ENCODE results near the gene ACO2. TPM values are rescaled to one million over a fixed set of nuclear protein-coding genes. Genes with fewer than 3 reads are reported as not detected.

The ACO2 gene
- polyA plus RNA-seq, 1 of the 3 experiments (the other 2 are of a cell fraction) = 47.0 TPM

- no peaks in the 10 kb centered on the region for H3K9me2 ChIP-seq
- peaks cover 83% of the 10 kb centered on the region for H3K79me2 ChIP-seq (ENCODE audit: insufficient read depth)
- H3K36me3 ChIP-seq (replicated peaks in 1 of 2; ENCODE audit: control insufficient read depth in 1 of 2, insufficient read depth in 2 of 2, low read length in 1 of 2) = peaks cover 0 to 4% of the 10 kb centered on the region in 2 experiments
- WGBS (ENCODE audit: low lambda C conversion rate) = 94% methylated on average over 2 of the region's 2 CpGs
- H3K27ac ChIP-seq (ENCODE audit: low read depth in 2 of 2, low read length in 1 of 2) = no peak overlapping the region
- H2AFZ ChIP-seq (ENCODE audit: low read depth) = no peak overlapping the region
- H3K4me2 ChIP-seq = no peak overlapping the region
- no peaks in the 10 kb centered on the region for H3F3A ChIP-seq (replicated peaks; ENCODE audit: insufficient read depth)
- H3K4me3 ChIP-seq (ENCODE audit: low read depth in 2 of 2, low read length in 1 of 2) = no peak overlapping the region
- ChIA-PET CTCF (interaction anchor here (1.1 kb wide), 1 partner anchor 68 kb away, joined by 3 read pairs; no protein-coding TSS in a partner anchor), POLR2A (no interaction called here)
- peaks cover 0 to 10% of the 10 kb centered on the region in 2 experiments; a peak in 3 of 4 replicates for H3K4me1 ChIP-seq (ENCODE audit: control insufficient read depth in 1 of 2, insufficient read depth in 2 of 2, low read depth in 1 of 2, low read length in 1 of 2)
- no peak for TF ChIP-seq TCF12 (IDR thresholded peaks at IDR 0.05)
- TF ChIP-seq REST (IDR thresholded peaks at IDR 0.05; ENCODE audit: low read depth, low read length) = no peak
- no peak for TF ChIP-seq USF1 (IDR thresholded peaks at IDR 0.05; ENCODE audit: borderline replicate concordance, low read depth)
- TF ChIP-seq TAF1 (IDR thresholded peaks at IDR 0.05; ENCODE audit: borderline replicate concordance, low read depth, low read length) = no peak
- no peak for TF ChIP-seq MXI1 (IDR thresholded peaks at IDR 0.05; ENCODE audit: low read depth, low read length)
- no peak for TF ChIP-seq RFX5 (IDR thresholded peaks at IDR 0.05; ENCODE audit: low read length)
- TF ChIP-seq YY1 (IDR thresholded peaks at IDR 0.05; ENCODE audit: low read depth) = no peak
- TF ChIP-seq FOXM1 (IDR thresholded peaks at IDR 0.05; ENCODE audit: low read depth) = no peak
- no peak for TF ChIP-seq CTCF (IDR thresholded peaks at IDR 0.05)
- no peak for TF ChIP-seq EZH2phosphoT487 (IDR thresholded peaks at IDR 0.05; ENCODE audit: borderline replicate concordance, low read depth)
- no peak for TF ChIP-seq RCOR1 (IDR thresholded peaks at IDR 0.05; ENCODE audit: low read length)
- TF ChIP-seq ELF1 (IDR thresholded peaks at IDR 0.05) = no peak
- TF ChIP-seq TEAD4 (IDR thresholded peaks at IDR 0.05; ENCODE audit: borderline replicate concordance, insufficient read depth) = no peak
- TF ChIP-seq ZBTB33 (IDR thresholded peaks at IDR 0.05; ENCODE audit: borderline replicate concordance, low read depth) = no peak
- TF ChIP-seq CHD2 (IDR thresholded peaks at IDR 0.05; ENCODE audit: low read length, partially characterized antibody) = no peak
- no peak for TF ChIP-seq PBX3 (IDR thresholded peaks at IDR 0.05)
- no peaks in the 10 kb centered on the region for H3K27me3 ChIP-seq (ENCODE audit: insufficient read depth)
- H4K20me1 ChIP-seq (ENCODE audit: insufficient read depth) = no peaks in the 10 kb centered on the region
- no peak for DNase-seq
- H3K9ac ChIP-seq = no peak overlapping the region
- H3K9me3 ChIP-seq = no peaks in the 10 kb centered on the region
Observed at GRCh38 chr22:41471568-41471967, 2.7 kb downstream of the ACO2 start.
